HCT116 (cell line): ENCODE data around the gene NIFK. TPM values are rescaled to one million over a fixed set of nuclear protein-coding genes. Genes with fewer than 3 reads are reported as not detected.
"Not testable (repeated sequence)": the region's sequence is repeated elsewhere in the genome, so short reads cannot be mapped to it uniquely, and the experiment has no call there.

ENCODE experiments used
- ATAC-seq: fragments of 200-7000 bp; cut with Tn5 transposase; 2 replicates; pipeline ENCODE4 v1.9.1; 2020; ENCODE audit warnings: mild to moderate bottlenecking, moderate library complexity
- BruUV-seq: library from RNA; stranded (reverse); fragments of 400-500 nt; replicated peaks from 2 replicates; lab custom pipeline; 2021; lab: Mats Ljungman, UMichigan
- CTCF ChIA-PET: fragments of 300-600 bp; sonication (Branson Sonifier 250); formaldehyde crosslinking; loops from one replicate; lab custom pipeline; 2021; ENCODE audit warnings: antibody characterized with exemption; lab: Charles Lee
- POLR2A ChIA-PET: fragments of 300-600, 350-600 bp; sonication (Branson Sonifier 250); formaldehyde crosslinking; loops from one replicate; lab custom pipeline; 2021; ENCODE audit warnings: antibody characterized with exemption; lab: Charles Lee
- RAD21 ChIA-PET, 2 experiments: fragments of 300-600 bp; sonication (Branson Sonifier 250); formaldehyde crosslinking; loops; one replicate each; lab custom pipeline; 2023; ENCODE audit warnings: low total read pairs in 2 of 2; ENCODE audit not compliant: uncharacterized antibody in 2 of 2, unreplicated experiment in 2 of 2, low non-redundant PET in 1 of 2; lab: Charles Lee
- DNase-seq: peaks from one replicate; pipeline ENCODE4 v3.0.0-alpha.2; 2010; ENCODE audit warnings: low read depth, low spot score
- H2AFZ ChIP-seq: fragments of 200-600 bp; shearing (Covaris generic), sonication (generic); 2 replicates; pipeline ENCODE4 v1.6.1; 2017; ENCODE audit warnings: low read depth, mixed run types, mixed read lengths, antibody characterized with exemption, low read length; ENCODE audit not compliant: poor library complexity, severe bottlenecking
- H3K27ac ChIP-seq: 2 replicates; pipeline ENCODE4 v1.5.1; 2012; ENCODE audit warnings: low read depth, low read length
- H3K27me3 ChIP-seq: fragments of 200-600 bp; sonication (generic); 2 replicates; pipeline ENCODE4 v1.6.1; 2016; ENCODE audit warnings: mixed run types, low read length, mixed read lengths; ENCODE audit not compliant: insufficient read depth
- H3K36me3 ChIP-seq, 2 experiments: fragments of 200-500 bp in 1 of 2; fragments of 200-600 bp in 1 of 2; sonication (Bioruptor generic) in 1 of 2; sonication (generic) in 1 of 2; 2 replicates each; pipeline versions ENCODE4 v1.5.1 to v1.6.1; 2014 to 2016; ENCODE audit warnings: low read length in 2 of 2, inconsistent platforms in 1 of 2, mixed read lengths in 1 of 2, mixed run types in 1 of 2; ENCODE audit not compliant: insufficient read depth in 2 of 2, control insufficient read depth in 1 of 2
- H3K4me1 ChIP-seq, 2 experiments: fragments of 200-600 bp in 1 of 2; sonication (generic) in 1 of 2; 2 replicates each; pipeline versions ENCODE4 v1.5.1 to v1.6.1; 2012 to 2017; ENCODE audit warnings: low read length in 2 of 2, inconsistent platforms in 1 of 2, mild to moderate bottlenecking in 1 of 2, mixed read lengths in 1 of 2, mixed run types in 1 of 2, moderate library complexity in 1 of 2; ENCODE audit not compliant: insufficient read depth in 2 of 2, control insufficient read depth in 1 of 2
- H3K4me2 ChIP-seq: fragments of 200-600 bp; sonication (generic); 2 replicates; pipeline ENCODE4 v1.6.1; 2017; ENCODE audit warnings: mixed run types, low read length, mixed read lengths
- H3K4me3 ChIP-seq, 2 experiments: fragments of 200-600 bp in 1 of 2; sonication (generic) in 1 of 2; replicated peaks in 1 of 2; 2 replicates each; pipeline ENCODE4 v1.5.1; 2011 to 2016; ENCODE audit warnings: low read length in 2 of 2, control low read depth in 1 of 2, low read depth in 1 of 2, mild to moderate bottlenecking in 1 of 2, mixed read lengths in 1 of 2, mixed run types in 1 of 2
- H3K79me2 ChIP-seq: fragments of 200-600 bp; sonication (generic); 2 replicates; pipeline ENCODE4 v1.6.1; 2017; ENCODE audit warnings: mild to moderate bottlenecking, mixed run types, low read length, moderate library complexity, mixed read lengths; ENCODE audit not compliant: insufficient read depth
- H3K9ac ChIP-seq: fragments of 200-600 bp; sonication (generic); 2 replicates; pipeline ENCODE4 v1.6.1; 2016; ENCODE audit warnings: low read length, mixed read lengths
- H3K9me2 ChIP-seq: fragments of 200-600 bp; sonication (generic), shearing (Covaris generic); 2 replicates; pipeline ENCODE4 v1.6.1; 2017; ENCODE audit warnings: mixed run types, mild to moderate bottlenecking, moderate library complexity; ENCODE audit not compliant: insufficient read depth
- H3K9me3 ChIP-seq, 2 experiments: fragments of 200-500 bp in 1 of 2; fragments of 200-600 bp in 1 of 2; sonication (Bioruptor generic) in 1 of 2; sonication (generic) in 1 of 2; 2 replicates each; pipeline ENCODE4 v1.6.1; 2014 to 2017; ENCODE audit warnings: low read length in 2 of 2, mixed read lengths in 2 of 2, inconsistent platforms in 1 of 2, low read depth in 1 of 2, mild to moderate bottlenecking in 1 of 2, mixed run types in 1 of 2, moderate library complexity in 1 of 2; ENCODE audit not compliant: control insufficient read depth in 1 of 2, insufficient read depth in 1 of 2
- H4K20me1 ChIP-seq: fragments of 200-600 bp; sonication (generic), shearing (Covaris generic); 2 replicates; pipeline ENCODE4 v1.6.1; 2017; ENCODE audit warnings: mixed run types, mild to moderate bottlenecking, moderate library complexity; ENCODE audit not compliant: insufficient read depth
- ATF3 ChIP-seq: IDR thresholded peaks from 2 replicates; pipeline ENCODE4 v1.6.1; 2012
- EGR1 ChIP-seq: IDR thresholded peaks from 2 replicates; pipeline ENCODE4 v1.6.1; 2012; ENCODE audit warnings: low read depth
- ELF1 ChIP-seq: IDR thresholded peaks from 2 replicates; pipeline ENCODE4 v1.6.1; 2012; ENCODE audit warnings: low read depth, borderline replicate concordance
- FOSL1 ChIP-seq: IDR thresholded peaks from 2 replicates; pipeline ENCODE4 v1.6.1; 2012; ENCODE audit warnings: low read depth
- MAX ChIP-seq: IDR thresholded peaks from 2 replicates; pipeline ENCODE4 v1.6.1; 2012
- REST ChIP-seq: IDR thresholded peaks from 2 replicates; pipeline ENCODE4 v1.6.1; 2012; ENCODE audit warnings: low read depth
- SIN3A ChIP-seq: IDR thresholded peaks from 2 replicates; pipeline ENCODE4 v1.6.1; 2012; ENCODE audit warnings: low read depth
- SP1 ChIP-seq: IDR thresholded peaks from 2 replicates; pipeline ENCODE4 v1.6.1; 2012; ENCODE audit warnings: low read depth
- SRF ChIP-seq: IDR thresholded peaks from 2 replicates; pipeline ENCODE4 v1.6.1; 2012; ENCODE audit warnings: low read depth
- TCF7L2 ChIP-seq: IDR thresholded peaks from 2 replicates; pipeline ENCODE4 v1.7.0; 2011; ENCODE audit warnings: borderline replicate concordance, inconsistent platforms; ENCODE audit not compliant: insufficient read depth, insufficient read length; ENCODE audit errors: extremely low read depth
- ZBTB33 ChIP-seq: IDR thresholded peaks from 2 replicates; pipeline ENCODE4 v1.6.1; 2011; ENCODE audit warnings: mild to moderate bottlenecking, low read length, moderate library complexity; ENCODE audit not compliant: insufficient replicate concordance; ENCODE audit errors: extremely low read depth
- ZNF274 ChIP-seq: fragments of 200-500 bp; sonication (Bioruptor generic); IDR thresholded peaks from 2 replicates; pipeline ENCODE4 v1.6.1; 2014; ENCODE audit warnings: mild to moderate bottlenecking, low read depth, low read length, inconsistent platforms
- intact Hi-C: fragments of 100-400 bp; cut with micrococcal nuclease; formaldehyde crosslinking; loops from 2 replicates; pipeline ENCODE4 v1.10.0; 2022
- total RNA-seq: library from RNA; stranded (reverse); gene quantifications from one replicate; pipeline ENCODE4 v1.2.1, GENCODE V29; 2021; ENCODE audit not compliant: unreplicated experiment

NIFK gene
- total RNA-seq, 1 experiment from 2014 or later, result 93.2 TPM

GRCh38 chr2:121716126-121716525, 20.5 kb downstream of the NIFK start:
- no peak for TF ChIP-seq SIN3A
- no peak for TF ChIP-seq FOSL1
- TF ChIP-seq SRF, result no peak
- TF ChIP-seq ZNF274, result no peak
- TF ChIP-seq EGR1, result no peak
- no peak for TF ChIP-seq TCF7L2
- no peak for TF ChIP-seq REST
- TF ChIP-seq ATF3, result no peak
- no peak for TF ChIP-seq MAX
- no peak for TF ChIP-seq ZBTB33
- TF ChIP-seq SP1, result no peak
- TF ChIP-seq ELF1, result no peak
- TF ChIP-seq, all 23 proteins: peak for 0
- H3K9ac ChIP-seq, result no peak overlapping the region
- ChIA-PET RAD21 (no interaction called here), POLR2A (interaction anchor here (1.1 kb wide), 1 partner anchor 185 kb away, joined by 3 read pairs; no protein-coding TSS in a partner anchor), CTCF (interaction anchor here (1.1 kb wide), 1 partner anchor 184 kb away, joined by 3 read pairs; no protein-coding TSS in a partner anchor)
- no peak overlapping the region for H3K4me2 ChIP-seq
- no peak for ATAC-seq
- no peak overlapping the region for H3K4me3 ChIP-seq
- BruUV-seq, result no TSS peak
- no peaks in the 10 kb centered on the region for H3K36me3 ChIP-seq
- no peaks in the 10 kb centered on the region for H4K20me1 ChIP-seq
- intact Hi-C loops, result loop anchor here (10.0 kb wide), 1 partner anchor 631 kb away; no protein-coding TSS in a partner anchor
- no peaks in the 10 kb centered on the region for H3K27me3 ChIP-seq
- no peaks in the 10 kb centered on the region for H3K9me3 ChIP-seq
- no peaks in the 10 kb centered on the region for H3K4me1 ChIP-seq
- no peak overlapping the region for H3K27ac ChIP-seq
- no peak for DNase-seq
- H2AFZ ChIP-seq, result no peak overlapping the region
- H3K79me2 ChIP-seq, result no peaks in the 10 kb centered on the region
- H3K9me2 ChIP-seq, result no peaks in the 10 kb centered on the region

GRCh38 chr2:121711481-121711880, 25.2 kb downstream of the NIFK start:
- H3K9ac ChIP-seq, CTCF ChIA-PET, RAD21 ChIA-PET, H4K20me1 ChIP-seq, BruUV-seq, H3K27ac ChIP-seq, H3K79me2 ChIP-seq, H3K9me2 ChIP-seq, H3K36me3 ChIP-seq, H3K9me3 ChIP-seq, ATAC-seq, H3K4me3 ChIP-seq, POLR2A ChIA-PET, DNase-seq, H3K27me3 ChIP-seq, H3K4me2 ChIP-seq, H2AFZ ChIP-seq: not testable (repeated sequence)
- intact Hi-C loops, result loop anchor here (10.0 kb wide), 1 partner anchor 627 kb away; no protein-coding TSS in a partner anchor
- peaks cover 3 to 14% of the 10 kb centered on the region in 2 experiments; a peak in 2 of 4 replicates for H3K4me1 ChIP-seq
